CD14-positive monocyte (primary cell): Measurements from ENCODE around the gene MOGAT2. TPM values are rescaled to one million over a fixed set of nuclear protein-coding genes. Genes with fewer than 3 reads are reported as not detected.

Experiments
- DNase-seq, 3 donors: peaks; one replicate each; pipeline ENCODE4 v3.0.0-alpha.2; 2011 to 2022
- H2AFZ ChIP-seq: 2 replicates; pipeline ENCODE4 v1.6.0; 2012; ENCODE audit warnings: mild to moderate bottlenecking, low read depth, low read length, inconsistent platforms; ENCODE audit not compliant: insufficient read depth, poor library complexity, severe bottlenecking
- H3K27ac ChIP-seq, 2 donors: 1 replicate in 1 of 2; 2 replicates in 1 of 2; pipeline ENCODE4 v1.5.1; 2012 to 2013; ENCODE audit warnings: low read length in 2 of 2, control low read depth in 1 of 2, inconsistent platforms in 1 of 2, low read depth in 1 of 2, mild to moderate bottlenecking in 1 of 2
- H3K27me3 ChIP-seq, 2 donors: one replicate each; pipeline versions ENCODE4 v1.6.0 to v1.6.1; 2011 to 2013; ENCODE audit warnings: low read length in 2 of 2; ENCODE audit not compliant: control insufficient read depth in 2 of 2, insufficient read depth in 2 of 2
- H3K36me3 ChIP-seq, 2 donors: replicated peaks in 1 of 2; 1 replicate in 1 of 2; 2 replicates in 1 of 2; pipeline versions ENCODE4 v1.5.1 to v1.6.1; 2012 to 2013; ENCODE audit warnings: low read length in 2 of 2, control low read depth in 1 of 2, inconsistent platforms in 1 of 2, mild to moderate bottlenecking in 1 of 2; ENCODE audit not compliant: insufficient read depth in 2 of 2, control insufficient read depth in 1 of 2
- H3K4me1 ChIP-seq, 2 donors: 1 replicate in 1 of 2; 2 replicates in 1 of 2; pipeline versions ENCODE4 v1.5.1 to v1.6.1; 2012 to 2013; ENCODE audit warnings: low read length in 2 of 2, control low read depth in 1 of 2, inconsistent platforms in 1 of 2, mild to moderate bottlenecking in 1 of 2, moderate library complexity in 1 of 2; ENCODE audit not compliant: insufficient read depth in 2 of 2, control insufficient read depth in 1 of 2
- H3K4me2 ChIP-seq: replicated peaks from 2 replicates; pipeline ENCODE3; 2012; ENCODE audit warnings: low read length, moderate library complexity, mild to moderate bottlenecking; ENCODE audit not compliant: poor library complexity, severe bottlenecking; ENCODE audit errors: extremely low read depth
- H3K4me3 ChIP-seq, 3 experiments: fragments of 200-600 bp in 1 of 3; sonication (generic) in 1 of 3; replicated peaks in 1 of 3; 1 replicate in 2 of 3; 2 replicates in 1 of 3; pipeline ENCODE4 v1.5.1; 2011 to 2013; ENCODE audit warnings: low read length in 3 of 3, mild to moderate bottlenecking in 3 of 3, control low read depth in 2 of 3, low read depth in 2 of 3, inconsistent platforms in 1 of 3, moderate library complexity in 1 of 3
- H3K79me2 ChIP-seq: 2 replicates; pipeline ENCODE4 v1.6.0; 2012; ENCODE audit warnings: mild to moderate bottlenecking, control low read depth, inconsistent platforms, low read length, moderate library complexity; ENCODE audit not compliant: insufficient read depth
- H3K9ac ChIP-seq: 2 replicates; pipeline ENCODE4 v1.6.0; 2017; ENCODE audit warnings: low read length, mild to moderate bottlenecking; ENCODE audit not compliant: insufficient read depth, poor library complexity, severe bottlenecking
- H3K9me3 ChIP-seq, 2 donors: replicated peaks in 1 of 2; 1 replicate in 1 of 2; 2 replicates in 1 of 2; pipeline versions ENCODE4 v1.5.1 to v1.6.1; 2012 to 2013; ENCODE audit warnings: low read length in 2 of 2, control low read depth in 1 of 2; ENCODE audit not compliant: control insufficient read depth in 1 of 2, insufficient read depth in 1 of 2
- H4K20me1 ChIP-seq: 2 replicates; pipeline ENCODE4 v1.6.0; 2012; ENCODE audit warnings: mild to moderate bottlenecking, low read length, control low read depth, moderate library complexity; ENCODE audit not compliant: insufficient read depth
- H3K27ac Mint-ChIP-seq, 7 donors: one replicate each; pipeline ENCODE4 v1.8.0; 2020; ENCODE audit warnings: mild to moderate bottlenecking in 7 of 7, mixed read lengths in 7 of 7, moderate library complexity in 6 of 7, inconsistent platforms in 2 of 7
- H3K27me3 Mint-ChIP-seq, 3 donors: one replicate each; pipeline ENCODE4 v1.8.0; 2021 to 2022; ENCODE audit warnings: low read depth in 3 of 3, mild to moderate bottlenecking in 3 of 3, mixed read lengths in 3 of 3, moderate library complexity in 3 of 3, inconsistent platforms in 1 of 3
- H3K36me3 Mint-ChIP-seq, 2 donors: one replicate each; pipeline ENCODE4 v1.8.0; 2020; ENCODE audit warnings: mixed read lengths in 2 of 2, inconsistent platforms in 1 of 2, mild to moderate bottlenecking in 1 of 2
- H3K4me1 Mint-ChIP-seq: one replicate; pipeline ENCODE4 v1.8.0; 2020; ENCODE audit warnings: mild to moderate bottlenecking, mixed read lengths
- H3K4me3 Mint-ChIP-seq, 2 donors: one replicate each; pipeline ENCODE4 v1.8.0; 2020; ENCODE audit warnings: mild to moderate bottlenecking in 2 of 2, mixed read lengths in 2 of 2, moderate library complexity in 1 of 2
- H3K9me3 Mint-ChIP-seq, 7 donors: one replicate each; pipeline ENCODE4 v1.8.0; 2020 to 2022; ENCODE audit warnings: mixed read lengths in 7 of 7, mild to moderate bottlenecking in 6 of 7, moderate library complexity in 6 of 7, inconsistent platforms in 2 of 7
- CTCF ChIP-seq: fragments of 200-600 bp; IDR thresholded peaks from one replicate; pipeline ENCODE4 v1.8.0; 2022; ENCODE audit warnings: antibody characterized with exemption, mild to moderate bottlenecking
- WGBS: methylation state at CpG from one replicate; pipeline ENCODE4 v1.1.5; 2013; ENCODE audit warnings: missing lambda C conversion rate; ENCODE audit not compliant: insufficient coverage; 5-methylcytosine and 5-hydroxymethylcytosine counted together
- intact Hi-C, 2 donors: fragments of 100-400 bp; cut with micrococcal nuclease; formaldehyde crosslinking; loops; one replicate each; pipeline versions ENCODE4 v1.15.0 to v1.15.1; 2023
- polyA plus RNA-seq, 3 donors: library from polyadenylated mRNA; depleted of rRNA in 1 of 3; unstranded in 2 of 3; stranded (reverse) in 1 of 3; fragments of 300-500 nt in 2 of 3; fragments of >200 nt in 1 of 3; fragmentation: Illumina TruSeq in 2 of 3; gene quantifications; 1 replicate in 2 of 3; 2 replicates in 1 of 3; pipeline ENCODE4 v1.2.3, GENCODE V29; 2012 to 2021

MOGAT2 gene
- polyA plus RNA-seq, 3 donors = not detected

- Histone ChIP-seq H3K9ac (no peak overlapping the region), H3K4me3 (no peak overlapping the region), H3K79me2 (no peaks in the 10 kb centered on the region), H2AFZ (no peak overlapping the region), H3K4me2 (no peak overlapping the region), H3K36me3 (no peaks in the 10 kb centered on the region), H3K27ac (no peak overlapping the region), H3K4me1 (peaks cover 36 to 47% of the 10 kb centered on the region in 2 donors), H4K20me1 (no peaks in the 10 kb centered on the region), H3K9me3 (no peaks in the 10 kb centered on the region), H3K27me3 (no peaks in the 10 kb centered on the region)
- 67% methylated on average over 3 of the region's 3 CpGs for WGBS
- Mint-ChIP-seq H3K36me3 (peaks cover 0 to 3% of the 10 kb centered on the region in 2 donors), H3K27me3 (peaks cover 0 to 2% (median 0%) of the 10 kb centered on the region in 3 donors), H3K4me3 (peak overlapping the region in 1 of 2 donors; percentile 40), H3K27ac (peak overlapping the region in 6 of 7 donors; percentile 33 to 76 (median 58)), H3K9me3 (peaks cover 0 to 2% (median 0%) of the 10 kb centered on the region in 7 donors), H3K4me1 (peaks cover 49% of the 10 kb centered on the region)
- no peak for TF ChIP-seq CTCF
- intact Hi-C loops = loop anchor here in 1 of 2 donors (5.0 kb wide), 2 partner anchors 39 to 46 kb away; no protein-coding TSS in a partner anchor
- DNase-seq = peak in 2 of 3 donors; percentile 66 to 67
Observed at GRCh38 chr11:75760710-75761493, 43.3 kb downstream of the MOGAT2 start.

- Mint-ChIP-seq H3K9me3 (peaks cover 0 to 1% (median 0%) of the 10 kb centered on the region in 7 donors), H3K36me3 (peaks cover 0 to 4% of the 10 kb centered on the region in 2 donors), H3K4me1 (peaks cover 62% of the 10 kb centered on the region), H3K27me3 (peaks cover 0 to 3% (median under 1%) of the 10 kb centered on the region in 3 donors), H3K4me3 (peak overlapping the region in 1 of 2 donors; percentile 15), H3K27ac (peak overlapping the region in 6 of 7 donors; percentile 77 to 94 (median 88))
- Histone ChIP-seq H3K4me3 (no peak overlapping the region), H2AFZ (no peak overlapping the region), H3K27ac (peak overlapping the region in 1 of 2 donors; percentile 29), H3K79me2 (no peaks in the 10 kb centered on the region), H4K20me1 (no peaks in the 10 kb centered on the region), H3K4me1 (peaks cover 45 to 56% of the 10 kb centered on the region in 2 donors), H3K36me3 (no peaks in the 10 kb centered on the region), H3K4me2 (no peak overlapping the region), H3K27me3 (no peaks in the 10 kb centered on the region), H3K9ac (no peak overlapping the region), H3K9me3 (no peaks in the 10 kb centered on the region)
- intact Hi-C loops = loop anchor here in 1 of 2 donors (5.0 kb wide), 2 partner anchors 40 to 45 kb away; no protein-coding TSS in a partner anchor
- 94% methylated on average over 8 of the region's 8 CpGs for WGBS
- no peak for DNase-seq
- TF ChIP-seq CTCF = no peak
Observed at GRCh38 chr11:75762158-75762557, 44.5 kb downstream of the MOGAT2 start.
